Stomach (tissue), 4 donors: Measurements from ENCODE around the gene AIFM3.

Source experiments
- EP300 ChIP-seq: sonication (generic); formaldehyde crosslinking; IDR thresholded peaks from one replicate; pipeline ENCODE4 v1.6.1; 2017; ENCODE audit warnings: antibody characterized with exemption
- POLR2A ChIP-seq, 4 donors: fragments of 450-650 bp; IDR thresholded peaks; one replicate each; pipeline ENCODE4 v1.6.1; 2016; ENCODE audit warnings: antibody characterized with exemption in 4 of 4, control low read depth in 2 of 4, mild to moderate bottlenecking in 1 of 4, moderate library complexity in 1 of 4
- POLR2AphosphoS5 ChIP-seq, 3 donors: sonication (generic); formaldehyde crosslinking; IDR thresholded peaks; one replicate each; pipeline ENCODE4 v1.6.1; 2016; ENCODE audit warnings: antibody characterized with exemption in 3 of 3
- TF ChIP-seq, protein P1 (sequence below), 7 experiments: fragments of 450-650 bp in 4 of 7; fragments of 200-600 bp in 3 of 7; sonication (generic) in 3 of 7; IDR thresholded peaks; one replicate each; pipeline ENCODE4 v1.5.1; 2016 to 2019; ENCODE audit warnings: antibody characterized with exemption in 7 of 7, control low read depth in 2 of 7, mild to moderate bottlenecking in 1 of 7

DNA sequence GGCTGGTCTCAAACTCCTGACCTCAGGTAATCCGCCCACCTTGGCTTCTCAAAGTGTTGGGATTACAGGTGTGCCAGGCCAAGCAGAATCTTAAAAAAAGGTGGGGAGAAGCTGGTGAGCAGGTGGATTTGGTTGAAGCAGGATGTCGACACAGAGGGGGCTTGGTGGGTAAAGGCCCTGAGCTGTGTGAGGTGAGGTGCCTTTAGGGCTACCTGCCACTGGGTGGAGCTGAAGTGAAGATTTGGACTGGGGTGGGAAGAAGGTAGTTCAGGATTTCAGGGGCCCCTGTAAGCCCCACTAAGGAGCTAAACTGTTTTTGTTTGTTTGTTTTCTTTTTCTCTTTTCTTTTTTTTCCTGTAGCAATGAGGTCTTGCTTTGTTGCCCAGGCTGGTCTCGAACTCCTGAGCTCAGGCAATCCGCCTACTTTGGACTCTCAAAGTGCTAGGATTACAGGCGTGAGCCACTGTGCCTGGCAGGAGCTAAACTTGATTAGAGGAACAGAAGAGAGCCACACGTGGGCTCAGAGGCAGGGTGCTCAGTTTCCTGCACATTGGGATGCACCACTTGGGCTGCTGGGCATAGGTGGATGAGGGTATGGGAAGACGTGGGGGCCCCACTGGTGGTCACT, 53.9 kb downstream of the AIFM3 start:
- TF ChIP-seq, protein P1, sequence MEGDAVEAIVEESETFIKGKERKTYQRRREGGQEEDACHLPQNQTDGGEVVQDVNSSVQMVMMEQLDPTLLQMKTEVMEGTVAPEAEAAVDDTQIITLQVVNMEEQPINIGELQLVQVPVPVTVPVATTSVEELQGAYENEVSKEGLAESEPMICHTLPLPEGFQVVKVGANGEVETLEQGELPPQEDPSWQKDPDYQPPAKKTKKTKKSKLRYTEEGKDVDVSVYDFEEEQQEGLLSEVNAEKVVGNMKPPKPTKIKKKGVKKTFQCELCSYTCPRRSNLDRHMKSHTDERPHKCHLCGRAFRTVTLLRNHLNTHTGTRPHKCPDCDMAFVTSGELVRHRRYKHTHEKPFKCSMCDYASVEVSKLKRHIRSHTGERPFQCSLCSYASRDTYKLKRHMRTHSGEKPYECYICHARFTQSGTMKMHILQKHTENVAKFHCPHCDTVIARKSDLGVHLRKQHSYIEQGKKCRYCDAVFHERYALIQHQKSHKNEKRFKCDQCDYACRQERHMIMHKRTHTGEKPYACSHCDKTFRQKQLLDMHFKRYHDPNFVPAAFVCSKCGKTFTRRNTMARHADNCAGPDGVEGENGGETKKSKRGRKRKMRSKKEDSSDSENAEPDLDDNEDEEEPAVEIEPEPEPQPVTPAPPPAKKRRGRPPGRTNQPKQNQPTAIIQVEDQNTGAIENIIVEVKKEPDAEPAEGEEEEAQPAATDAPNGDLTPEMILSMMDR (IDR thresholded peaks at IDR 0.05): no peak
- TF ChIP-seq POLR2A (IDR thresholded peaks at IDR 0.05) (no peak), POLR2AphosphoS5 (IDR thresholded peaks at IDR 0.05) (no peak), EP300 (no peak)
